ENCODE results near the gene PCYOX1L.

Gene PCYOX1L

DNA sequence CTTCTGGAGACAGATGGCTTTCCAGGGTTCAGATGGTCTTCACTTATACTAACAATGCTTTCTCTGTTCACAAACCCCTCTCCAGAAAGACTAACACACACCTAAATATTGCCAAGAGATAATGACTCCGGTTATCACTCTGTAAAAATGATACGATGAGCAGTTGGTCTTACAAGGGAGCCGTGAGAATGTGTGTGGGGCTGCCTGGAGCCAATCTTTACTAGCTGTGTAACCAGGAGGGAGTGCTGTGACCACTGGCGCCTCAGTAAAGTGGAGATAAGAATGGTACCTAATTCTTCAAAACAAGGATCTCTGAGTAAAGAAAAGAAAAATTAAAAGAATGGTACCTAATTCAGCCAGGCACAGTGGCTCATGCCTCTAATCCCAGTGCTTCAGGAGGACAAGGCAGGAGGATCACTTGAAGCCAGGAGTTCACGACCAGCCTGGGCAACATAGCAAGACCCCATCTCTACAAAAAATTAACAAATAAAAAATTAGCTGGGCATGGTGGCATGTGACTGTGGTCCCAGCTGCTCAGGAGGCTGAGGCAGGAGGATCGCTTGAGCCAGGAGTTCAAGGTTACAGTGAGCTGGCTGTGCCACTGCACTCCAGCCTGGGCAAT, 61.2 kb downstream of the PCYOX1L start:
- in situ Hi-C loops (cut with MboI; ENCODE audit: low sequenced_read_pairs), result no loop called here

All from HL-60/S4 treated with retinoic acid at 250 ng/mL for 4 days and 3 days (cell line).